Chondrocyte (in vitro differentiated cells): ENCODE data around the gene SDHB. TPM values are rescaled to one million over a fixed set of nuclear protein-coding genes. Genes with fewer than 3 reads are reported as not detected.

Source experiments
- DNase-seq: peaks from one replicate; pipeline ENCODE4 v3.0.0; 2021; ENCODE audit warnings: mixed read lengths, low spot score
- H3K27ac Mint-ChIP-seq: one replicate; pipeline ENCODE4 v1.8.0; 2021; ENCODE audit warnings: mild to moderate bottlenecking, moderate library complexity, mixed read lengths; ENCODE audit not compliant: unreplicated experiment
- H3K27me3 Mint-ChIP-seq: 2 replicates; pipeline ENCODE4 v1.8.0; 2021; ENCODE audit warnings: low read depth, mixed read lengths
- H3K36me3 Mint-ChIP-seq: 2 replicates; pipeline ENCODE4 v1.8.0; 2021; ENCODE audit warnings: low read depth, mixed read lengths
- H3K4me1 Mint-ChIP-seq: 2 replicates; pipeline ENCODE4 v1.8.0; 2021; ENCODE audit warnings: low read depth, mild to moderate bottlenecking, mixed read lengths
- H3K4me3 Mint-ChIP-seq: one replicate; pipeline ENCODE4 v1.8.0; 2021; ENCODE audit warnings: mild to moderate bottlenecking, moderate library complexity, mixed read lengths; ENCODE audit not compliant: unreplicated experiment
- H3K9me3 Mint-ChIP-seq: 2 replicates; pipeline ENCODE4 v1.8.0; 2021; ENCODE audit warnings: low read depth, mixed read lengths
- CTCF ChIP-seq: fragments of 200-600 bp; sonication (generic); IDR thresholded peaks from 2 replicates; pipeline ENCODE4 v1.5.0; 2021; ENCODE audit warnings: antibody characterized with exemption, mild to moderate bottlenecking, moderate library complexity
- total RNA-seq: library from RNA; stranded (reverse); gene quantifications from 3 replicates; pipeline ENCODE4 v1.2.1, GENCODE V29; 2021

SDHB gene
- total RNA-seq, 1 donor from 2014 or later = 54.7 TPM

GRCh38 chr1:17093822-17094393 lies 40.1 kb upstream of the SDHB start:
- H3K9me3 Mint-ChIP-seq = peaks cover 3% of the 10 kb centered on the region
- TF ChIP-seq CTCF = no peak

GRCh38 chr1:17091252-17091651 lies 37.4 kb upstream of the SDHB start:
- Mint-ChIP-seq H3K27ac (peak overlapping the region; percentile 23), H3K27me3 (no peaks in the 10 kb centered on the region), H3K36me3 (peaks cover 3% of the 10 kb centered on the region), H3K4me1 (peaks cover 26% of the 10 kb centered on the region), H3K9me3 (peaks cover 3% of the 10 kb centered on the region), H3K4me3 (no peak overlapping the region)
- DNase-seq = no peak
- no peak for TF ChIP-seq CTCF

More at GRCh38 chr1:17093822-17094393, 40.1 kb upstream of the SDHB start:
- DNase-seq = no peak
- Mint-ChIP-seq H3K36me3 (peaks cover 3% of the 10 kb centered on the region), H3K4me3 (no peak overlapping the region), H3K27ac (peak overlapping the region; percentile 75), H3K27me3 (no peaks in the 10 kb centered on the region), H3K4me1 (peaks cover 35% of the 10 kb centered on the region)

- Mint-ChIP-seq H3K4me3 (no peak overlapping the region), H3K36me3 (peaks cover 3% of the 10 kb centered on the region), H3K27me3 (no peaks in the 10 kb centered on the region), H3K4me1 (peaks cover 18% of the 10 kb centered on the region), H3K27ac (no peak overlapping the region), H3K9me3 (peaks cover 3% of the 10 kb centered on the region)
- no peak for DNase-seq
- no peak for TF ChIP-seq CTCF
These were observed 35.7 kb upstream of the SDHB start for GRCh38 chr1:17089506-17089905.

- TF ChIP-seq CTCF = no peak
- H3K27me3 Mint-ChIP-seq = peaks cover 3% of the 10 kb centered on the region
- H3K9me3 Mint-ChIP-seq = no peaks in the 10 kb centered on the region
- no peak overlapping the region for H3K27ac Mint-ChIP-seq
- H3K4me1 Mint-ChIP-seq = peaks cover 8% of the 10 kb centered on the region
- H3K36me3 Mint-ChIP-seq = peaks cover 3% of the 10 kb centered on the region
- DNase-seq = no peak
- H3K4me3 Mint-ChIP-seq = no peak overlapping the region
These were observed 32.9 kb upstream of the SDHB start for GRCh38 chr1:17086751-17087150.

GRCh38 chr1:17084787-17085186 lies 31.0 kb upstream of the SDHB start:
- Mint-ChIP-seq H3K9me3 (no peaks in the 10 kb centered on the region), H3K27ac (no peak overlapping the region), H3K4me1 (no peaks in the 10 kb centered on the region), H3K36me3 (no peaks in the 10 kb centered on the region), H3K4me3 (no peak overlapping the region), H3K27me3 (peaks cover 3% of the 10 kb centered on the region)
- DNase-seq = no peak
- no peak for TF ChIP-seq CTCF
